ENCODE results near the gene AGPAT4.

GRCh38 chr6:161153725-161154124, 120.1 kb downstream of the AGPAT4 start:
- no peak for TF ChIP-seq CTCF (IDR thresholded peaks at IDR 0.05)
- no peak for TF ChIP-seq REST (IDR thresholded peaks at IDR 0.05)

Measured in A549 (cell line).